Endothelial cell of umbilical vein (primary cell): ENCODE results near the gene AKAP1. TPM values are rescaled to one million over a fixed set of nuclear protein-coding genes. Genes with fewer than 3 reads are reported as not detected.

Source experiments
- BruUV-seq: library from RNA; stranded (reverse); fragments of 400-500 nt; replicated peaks from 2 replicates; lab custom pipeline; 2021; lab: Mats Ljungman, UMichigan
- CTCF ChIA-PET: fragments of 300-600, 350-600 bp; sonication (Branson Sonifier 250); formaldehyde crosslinking; loops from one replicate; lab custom pipeline; 2021; ENCODE audit warnings: antibody characterized with exemption, inconsistent platforms; lab: Charles Lee
- POLR2A ChIA-PET: fragments of 300-600, 350-600 bp; sonication (Branson Sonifier 250); formaldehyde crosslinking; loops from one replicate; lab custom pipeline; 2021; ENCODE audit warnings: antibody characterized with exemption, inconsistent platforms; lab: Charles Lee
- DNase-seq: peaks from one replicate; pipeline ENCODE4 v3.0.0-alpha.2; 2011; ENCODE audit warnings: low read depth, low spot score
- FAIRE-seq: peaks from 2 replicates; lab custom pipeline; 2011; peaks lifted over from hg19 to GRCh38; lab: Jason Lieb, UNC
- H2AFZ ChIP-seq: 2 replicates; pipeline ENCODE4 v1.6.0; 2012; ENCODE audit warnings: low read depth, low read length, control low read depth, inconsistent platforms
- H3K27ac ChIP-seq: 2 replicates; pipeline ENCODE4 v1.5.1; 2011; ENCODE audit warnings: low read depth, mild to moderate bottlenecking, control low read depth, low read length, moderate library complexity; ENCODE audit not compliant: insufficient read depth
- H3K27me3 ChIP-seq, 2 experiments: 2 replicates each; pipeline versions ENCODE4 v1.6.0 to v1.6.1; 2011; ENCODE audit warnings: low read length in 2 of 2, mixed read lengths in 1 of 2; ENCODE audit not compliant: control insufficient read depth in 2 of 2, insufficient read depth in 2 of 2
- H3K36me3 ChIP-seq, 2 experiments: 2 replicates in 1 of 2; 3 replicates in 1 of 2; pipeline ENCODE4 v1.5.1; 2011; ENCODE audit warnings: low read length in 2 of 2, mild to moderate bottlenecking in 1 of 2, moderate library complexity in 1 of 2; ENCODE audit not compliant: control insufficient read depth in 2 of 2, insufficient read depth in 2 of 2; ENCODE audit errors: extremely low read depth in 1 of 2
- H3K4me1 ChIP-seq: 3 replicates; pipeline ENCODE4 v1.5.1; 2011; ENCODE audit warnings: mild to moderate bottlenecking, low read length; ENCODE audit not compliant: control insufficient read depth, insufficient read depth; ENCODE audit errors: extremely low read depth
- H3K4me2 ChIP-seq: 2 replicates; pipeline ENCODE4 v1.6.1; 2011; ENCODE audit warnings: low read length, control low read depth, mixed read lengths; ENCODE audit not compliant: insufficient read depth
- H3K4me3 ChIP-seq, 3 experiments: fragments of 200-600 bp in 1 of 3; sonication (generic), shearing (Covaris generic) in 1 of 3; replicated peaks in 1 of 3; 2 replicates each; pipeline ENCODE4 v1.5.1; 2011 to 2016; ENCODE audit warnings: control low read depth in 3 of 3, low read length in 3 of 3, mild to moderate bottlenecking in 2 of 3, inconsistent platforms in 1 of 3, low read depth in 1 of 3, moderate library complexity in 1 of 3; ENCODE audit not compliant: insufficient read depth in 1 of 3
- H3K79me2 ChIP-seq: 2 replicates; pipeline ENCODE4 v1.6.0; 2012; ENCODE audit warnings: low read length, inconsistent platforms; ENCODE audit not compliant: control insufficient read depth, insufficient read depth
- H3K9ac ChIP-seq: replicated peaks from 2 replicates; pipeline ENCODE3; 2011; ENCODE audit warnings: low read length, control low read depth; ENCODE audit not compliant: insufficient read depth; ENCODE audit errors: extremely low read depth
- H3K9me1 ChIP-seq: replicated peaks from 3 replicates; pipeline ENCODE4 v1.6.0; 2011; ENCODE audit warnings: mild to moderate bottlenecking, low read length; ENCODE audit not compliant: control insufficient read depth, insufficient read depth; ENCODE audit errors: extremely low read depth
- H3K9me3 ChIP-seq: replicated peaks from 2 replicates; pipeline ENCODE4 v1.5.1; 2012; ENCODE audit warnings: low read length, inconsistent platforms; ENCODE audit not compliant: control insufficient read depth, insufficient read depth
- H4K20me1 ChIP-seq: replicated peaks from 2 replicates; pipeline ENCODE3; 2011; ENCODE audit warnings: mild to moderate bottlenecking, low read length; ENCODE audit not compliant: control insufficient read depth, insufficient read depth; ENCODE audit errors: extremely low read depth
- EZH2 ChIP-seq: IDR thresholded peaks from 2 replicates; pipeline ENCODE4 v1.6.1; 2012; ENCODE audit warnings: borderline replicate concordance, low read depth, mild to moderate bottlenecking, moderate library complexity, low read length, inconsistent platforms; ENCODE audit not compliant: severe bottlenecking
- MYC ChIP-seq: IDR thresholded peaks from one replicate; pipeline ENCODE4 v1.6.1; 2011; ENCODE audit warnings: mild to moderate bottlenecking, low read depth, low read length
- POLR2A ChIP-seq: IDR thresholded peaks from 2 replicates; pipeline ENCODE4 v1.6.1; 2012; ENCODE audit warnings: low read depth, mild to moderate bottlenecking, control low read depth, low read length
- POLR2AphosphoS5 ChIP-seq: IDR thresholded peaks from 2 replicates; pipeline ENCODE4 v1.6.1; 2012; ENCODE audit warnings: low read depth, mild to moderate bottlenecking, control low read depth, low read length, moderate library complexity; ENCODE audit not compliant: insufficient read depth
- dilution Hi-C: fragments of 300-500 bp; cut with MboI; formaldehyde crosslinking; loops from one replicate; pipeline ENCODE4 v1.15.0; 2019; ENCODE audit warnings: low sequenced_read_pairs; ENCODE audit not compliant: extremely low pct_ligation_motif_present
- intact Hi-C: fragments of 100-400 bp; cut with micrococcal nuclease; formaldehyde crosslinking; loops from one replicate; pipeline ENCODE4 v1.10.0; 2022
- polyA plus RNA-seq, 4 experiments: library from polyadenylated mRNA; depleted of rRNA in 3 of 4; stranded (reverse) in 3 of 4; unstranded in 1 of 4; fragments of >200 nt; gene quantifications; 2 replicates each; pipeline versions ENCODE4 v1.2.1 to v1.2.3, GENCODE V29; 2011 to 2012; ENCODE audit warnings: missing spikeins in 1 of 4
- total RNA-seq: library from RNA; stranded (reverse); gene quantifications from 2 replicates; pipeline ENCODE4 v1.2.3, GENCODE V29; 2021
- TF ChIP-seq, protein P1 (sequence below): IDR thresholded peaks from 2 replicates; pipeline ENCODE4 v1.6.1; 2011; ENCODE audit not compliant: insufficient read depth, insufficient read length

Gene AKAP1
- total and polyA plus RNA-seq, 2 donors (not counting 3 experiments of a cell fraction or from before 2014, with no cell fraction given) = 20.9 to 27.7 TPM

DNA sequence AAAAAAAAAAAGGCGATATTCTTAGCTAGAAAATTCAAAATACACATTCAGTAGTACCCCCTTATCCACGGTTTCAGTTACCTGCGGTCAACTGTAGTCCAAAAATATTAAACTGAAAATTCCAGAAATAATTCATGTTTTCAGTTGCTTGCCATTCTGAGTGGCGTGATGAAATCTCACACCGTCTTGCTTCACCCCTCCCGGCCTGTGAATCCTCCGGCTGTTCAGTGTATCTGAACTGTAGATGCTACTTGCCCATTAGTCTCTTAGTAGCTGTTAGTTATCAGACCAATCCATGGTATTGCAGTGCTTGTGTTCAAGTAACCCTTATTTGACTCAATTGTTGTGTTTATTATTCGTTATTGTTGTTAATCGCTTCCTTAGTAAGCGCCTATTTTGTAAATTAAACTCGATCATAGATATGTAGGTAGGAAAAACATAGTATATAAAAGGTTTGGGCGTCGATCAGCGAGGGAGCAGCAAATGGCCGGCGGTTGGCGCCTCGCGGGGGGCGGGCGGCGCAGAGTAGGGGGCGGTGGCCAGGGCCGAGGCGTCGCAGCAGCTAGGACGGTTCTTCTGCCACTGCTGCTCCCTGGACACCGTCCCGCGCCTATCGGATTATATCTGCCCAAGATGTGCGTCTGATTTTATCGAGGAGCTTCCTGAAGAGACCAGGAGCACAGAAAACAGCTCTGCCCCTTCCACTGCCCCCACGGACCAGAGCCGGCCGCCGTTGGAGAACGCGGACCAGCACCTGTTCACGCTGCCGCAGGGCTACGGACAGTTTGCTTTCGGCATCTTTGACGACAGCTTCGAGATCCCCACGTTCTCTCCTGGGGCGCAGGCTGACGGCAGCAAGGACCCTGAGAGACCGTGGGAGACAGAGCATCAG is 39.8 kb upstream of the AKAP1 start:
- Histone ChIP-seq H3K79me2 (no peaks in the 10 kb centered on the region), H3K4me3 (peak overlapping the region in 1 of 3 experiments; percentile 20), H4K20me1 (no peaks in the 10 kb centered on the region), H3K27ac (no peak overlapping the region), H2AFZ (peak overlapping the region; percentile 58), H3K27me3 (peaks cover 28 to 32% of the 10 kb centered on the region in 2 experiments), H3K9ac (no peak overlapping the region), H3K9me1 (no peaks in the 10 kb centered on the region), H3K36me3 (no peaks in the 10 kb centered on the region), H3K4me1 (peaks cover 5% of the 10 kb centered on the region), H3K4me2 (peak overlapping the region; percentile 57), H3K9me3 (no peaks in the 10 kb centered on the region)
- no peak for DNase-seq
- BruUV-seq = no TSS peak
- dilution Hi-C loops (no loop called here), intact Hi-C loops (no loop called here)
- FAIRE-seq = no peak
- CTCF ChIA-PET = interaction anchor here (0.9 to 1.5 kb wide), 2 partner anchors 9 to 35 kb away, joined by 3 to 4 read pairs; no protein-coding TSS in a partner anchor
- POLR2A ChIA-PET = no interaction called here
- peak; percentile 61 for TF ChIP-seq EZH2
- no peak for TF ChIP-seq MYC
- TF ChIP-seq POLR2A = no peak
- TF ChIP-seq, protein P1, sequence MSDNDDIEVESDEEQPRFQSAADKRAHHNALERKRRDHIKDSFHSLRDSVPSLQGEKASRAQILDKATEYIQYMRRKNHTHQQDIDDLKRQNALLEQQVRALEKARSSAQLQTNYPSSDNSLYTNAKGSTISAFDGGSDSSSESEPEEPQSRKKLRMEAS = no peak
- TF ChIP-seq POLR2AphosphoS5 = no peak
